Parathyroid adenoma (tissue), 2 donors: ENCODE results near the gene HECA.

ENCODE experiments used
- H2AFZ ChIP-seq: fragments of 300-600 bp; sonication (generic); one replicate; pipeline ENCODE4 v1.7.0; 2017; ENCODE audit warnings: antibody characterized with exemption, mild to moderate bottlenecking
- H3K27ac ChIP-seq: fragments of 300-600 bp; sonication (generic); one replicate; pipeline ENCODE4 v1.7.0; 2017
- H3K27me3 ChIP-seq: fragments of 300-600 bp; sonication (generic); one replicate; pipeline ENCODE4 v1.7.0; 2017; ENCODE audit warnings: low read length; ENCODE audit not compliant: control insufficient read depth, insufficient read depth
- H3K36me3 ChIP-seq: fragments of 300-600 bp; sonication (generic); one replicate; pipeline ENCODE4 v1.7.0; 2017; ENCODE audit warnings: low read length; ENCODE audit not compliant: control insufficient read depth, insufficient read depth
- H3K4me1 ChIP-seq: fragments of 300-600 bp; sonication (generic); one replicate; pipeline ENCODE4 v1.7.0; 2017; ENCODE audit warnings: control low read depth
- H3K4me2 ChIP-seq: fragments of 300-600 bp; sonication (generic); one replicate; pipeline ENCODE4 v1.7.0; 2017; ENCODE audit warnings: low read length
- H3K4me3 ChIP-seq: fragments of 300-600 bp; sonication (generic); one replicate; pipeline ENCODE4 v1.7.0; 2017; ENCODE audit warnings: low read depth, low read length
- H3K79me2 ChIP-seq: fragments of 300-600 bp; sonication (generic); one replicate; pipeline ENCODE4 v1.7.0; 2017; ENCODE audit warnings: control low read depth
- H3K9ac ChIP-seq: fragments of 300-600 bp; sonication (generic); one replicate; pipeline ENCODE4 v1.7.0; 2017; ENCODE audit warnings: mild to moderate bottlenecking
- H3K9me3 ChIP-seq: fragments of 300-600 bp; sonication (generic); one replicate; pipeline ENCODE4 v1.7.0; 2017; ENCODE audit warnings: low read length; ENCODE audit not compliant: control insufficient read depth
- TF ChIP-seq, protein P1 (sequence below): fragments of 300-600 bp; sonication (generic); IDR thresholded peaks from one replicate; pipeline ENCODE4 v1.7.0; 2017; ENCODE audit warnings: antibody characterized with exemption, mild to moderate bottlenecking
- donor health status: primary hyperparathyroidism.

HECA gene

DNA sequence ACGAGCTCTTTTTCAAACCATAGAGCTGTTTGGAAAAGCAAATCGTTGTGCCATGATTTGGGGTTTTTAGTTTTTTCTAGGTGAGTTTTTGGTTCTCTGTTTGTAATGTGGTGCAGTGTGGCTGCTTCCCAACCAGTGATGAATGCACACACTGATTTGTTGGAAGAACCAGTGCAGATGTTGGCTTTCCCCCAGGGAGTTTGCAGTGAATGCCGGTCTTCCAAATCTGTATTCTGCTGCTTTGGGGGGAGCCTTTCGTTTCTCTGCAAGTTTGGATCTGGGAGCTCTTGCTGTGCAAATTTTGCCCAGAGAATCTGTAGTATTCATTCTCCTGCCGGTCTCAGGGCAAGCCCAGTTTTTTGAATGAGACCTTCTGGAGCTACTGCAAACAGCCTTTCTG, 14.5 kb downstream of the HECA start:
- H3K9me3 ChIP-seq = no peaks in the 10 kb centered on the region
- no peaks in the 10 kb centered on the region for H3K27me3 ChIP-seq
- TF ChIP-seq, protein P1, sequence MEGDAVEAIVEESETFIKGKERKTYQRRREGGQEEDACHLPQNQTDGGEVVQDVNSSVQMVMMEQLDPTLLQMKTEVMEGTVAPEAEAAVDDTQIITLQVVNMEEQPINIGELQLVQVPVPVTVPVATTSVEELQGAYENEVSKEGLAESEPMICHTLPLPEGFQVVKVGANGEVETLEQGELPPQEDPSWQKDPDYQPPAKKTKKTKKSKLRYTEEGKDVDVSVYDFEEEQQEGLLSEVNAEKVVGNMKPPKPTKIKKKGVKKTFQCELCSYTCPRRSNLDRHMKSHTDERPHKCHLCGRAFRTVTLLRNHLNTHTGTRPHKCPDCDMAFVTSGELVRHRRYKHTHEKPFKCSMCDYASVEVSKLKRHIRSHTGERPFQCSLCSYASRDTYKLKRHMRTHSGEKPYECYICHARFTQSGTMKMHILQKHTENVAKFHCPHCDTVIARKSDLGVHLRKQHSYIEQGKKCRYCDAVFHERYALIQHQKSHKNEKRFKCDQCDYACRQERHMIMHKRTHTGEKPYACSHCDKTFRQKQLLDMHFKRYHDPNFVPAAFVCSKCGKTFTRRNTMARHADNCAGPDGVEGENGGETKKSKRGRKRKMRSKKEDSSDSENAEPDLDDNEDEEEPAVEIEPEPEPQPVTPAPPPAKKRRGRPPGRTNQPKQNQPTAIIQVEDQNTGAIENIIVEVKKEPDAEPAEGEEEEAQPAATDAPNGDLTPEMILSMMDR = no peak
- H3K4me2 ChIP-seq = no peak overlapping the region
- H3K4me1 ChIP-seq = peaks cover 23% of the 10 kb centered on the region
- no peaks in the 10 kb centered on the region for H3K36me3 ChIP-seq
- H3K4me3 ChIP-seq = no peak overlapping the region
- no peak overlapping the region for H3K9ac ChIP-seq
- H3K79me2 ChIP-seq = peaks cover 70% of the 10 kb centered on the region
- H2AFZ ChIP-seq = no peak overlapping the region
- no peak overlapping the region for H3K27ac ChIP-seq

- Histone ChIP-seq H3K4me1 (peaks cover 23% of the 10 kb centered on the region), H3K9ac (no peak overlapping the region), H3K79me2 (peaks cover 72% of the 10 kb centered on the region), H3K27ac (no peak overlapping the region), H3K9me3 (no peaks in the 10 kb centered on the region), H3K27me3 (no peaks in the 10 kb centered on the region), H3K36me3 (no peaks in the 10 kb centered on the region), H3K4me2 (no peak overlapping the region), H2AFZ (no peak overlapping the region), H3K4me3 (no peak overlapping the region)
- TF ChIP-seq, protein P1 = no peak
Measured at GRCh38 chr6:139150920-139151319, 16.0 kb downstream of the HECA start.

DNA sequence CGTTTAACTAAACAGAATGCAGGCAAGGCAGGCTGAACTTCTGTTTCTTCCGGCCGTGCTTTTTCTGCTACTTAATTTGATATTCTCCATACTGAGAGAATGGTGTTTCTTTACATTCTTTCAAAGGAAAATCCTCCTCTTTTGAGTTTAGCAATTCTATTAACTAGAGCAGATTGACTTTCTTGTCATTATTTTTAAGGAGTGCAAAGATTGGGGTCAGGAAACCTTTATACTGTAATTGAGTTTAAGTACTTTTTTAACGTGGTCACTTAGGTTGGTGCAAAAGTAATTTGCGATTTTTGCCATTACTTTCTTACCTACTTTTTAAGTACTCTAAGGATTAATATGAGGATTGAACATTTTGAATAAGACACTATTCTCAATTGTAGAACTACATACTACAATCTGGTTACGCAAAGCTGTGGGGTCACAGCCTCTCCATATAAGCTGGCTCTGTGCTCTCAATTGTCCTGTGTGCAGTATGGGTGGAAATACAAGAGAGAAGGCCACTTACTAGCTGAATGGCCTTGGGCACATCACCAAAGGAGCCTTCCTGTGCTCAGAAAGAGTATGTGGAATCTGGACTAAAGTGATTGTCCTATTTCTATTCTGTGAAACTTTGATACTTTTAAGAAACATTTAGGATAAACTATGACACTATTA, 16.7 kb downstream of the HECA start:
- TF ChIP-seq, protein P1 = no peak
- Histone ChIP-seq H3K36me3 (no peaks in the 10 kb centered on the region), H3K9me3 (no peaks in the 10 kb centered on the region), H2AFZ (no peak overlapping the region), H3K79me2 (peaks cover 68% of the 10 kb centered on the region), H3K4me1 (peaks cover 17% of the 10 kb centered on the region), H3K27ac (no peak overlapping the region), H3K4me2 (no peak overlapping the region), H3K4me3 (no peak overlapping the region), H3K9ac (no peak overlapping the region), H3K27me3 (no peaks in the 10 kb centered on the region)

GRCh38 chr6:139152088-139152891, 17.4 kb downstream of the HECA start:
- Histone ChIP-seq H3K9me3 (no peaks in the 10 kb centered on the region), H3K36me3 (no peaks in the 10 kb centered on the region), H3K4me2 (no peak overlapping the region), H3K79me2 (peaks cover 65% of the 10 kb centered on the region), H3K4me3 (no peak overlapping the region), H3K27me3 (no peaks in the 10 kb centered on the region), H3K4me1 (peaks cover 15% of the 10 kb centered on the region), H2AFZ (no peak overlapping the region), H3K27ac (no peak overlapping the region), H3K9ac (no peak overlapping the region)
- TF ChIP-seq, protein P1 = no peak
